Kidney epithelial cell (primary cell): ENCODE data around the gene CPEB3. TPM values are rescaled to one million over a fixed set of nuclear protein-coding genes. Genes with fewer than 3 reads are reported as not detected.

Experiments used
- DNase-seq: peaks from one replicate; pipeline ENCODE4 v3.0.0-alpha.2; 2010; ENCODE audit warnings: low read depth
- H3K27me3 ChIP-seq: 2 replicates; pipeline ENCODE4 v1.6.0; 2011; ENCODE audit warnings: low read length; ENCODE audit not compliant: control insufficient read depth, insufficient read depth
- H3K36me3 ChIP-seq: 2 replicates; pipeline ENCODE4 v1.5.1; 2011; ENCODE audit warnings: low read length; ENCODE audit not compliant: control insufficient read depth, insufficient read depth
- H3K4me3 ChIP-seq: 2 replicates; pipeline ENCODE4 v1.5.1; 2011; ENCODE audit warnings: low read depth, mild to moderate bottlenecking, control low read depth, low read length
- total RNA-seq: library from RNA; depleted of rRNA; stranded (reverse); fragments of >200 nt; gene quantifications from 2 replicates; pipeline ENCODE4 v1.2.3, GENCODE V29; 2015
- TF ChIP-seq, protein P1 (sequence below): IDR thresholded peaks from 2 replicates; pipeline ENCODE4 v1.5.1; 2011; ENCODE audit warnings: mild to moderate bottlenecking, moderate library complexity, low read length, control low read depth, inconsistent platforms; ENCODE audit not compliant: insufficient read depth, poor library complexity, severe bottlenecking

The CPEB3 gene
- total RNA-seq, 1 donor from 2014 or later, result 1.2 TPM

DNA sequence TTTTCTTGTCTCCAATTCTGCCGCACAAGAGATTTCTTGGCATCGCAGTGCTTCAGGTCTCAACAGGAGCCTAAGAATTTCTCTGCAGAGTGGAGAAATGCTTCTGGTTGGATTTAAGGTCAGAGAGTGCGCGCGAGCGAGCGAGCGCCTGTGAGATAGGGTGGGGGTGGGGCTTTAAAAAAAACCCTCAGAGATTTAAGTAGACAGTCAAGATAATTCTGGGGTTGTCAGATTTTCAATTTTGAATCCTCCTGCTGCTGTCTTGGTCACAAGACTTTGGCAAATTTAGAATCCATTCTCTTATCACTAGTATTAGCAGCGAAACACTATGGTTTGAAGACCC lies 49.7 kb downstream of the CPEB3 start:
- Histone ChIP-seq H3K27me3 (no peaks in the 10 kb centered on the region), H3K4me3 (peak overlapping the region; percentile 57), H3K36me3 (no peaks in the 10 kb centered on the region)
- no peak for DNase-seq
- TF ChIP-seq, protein P1, sequence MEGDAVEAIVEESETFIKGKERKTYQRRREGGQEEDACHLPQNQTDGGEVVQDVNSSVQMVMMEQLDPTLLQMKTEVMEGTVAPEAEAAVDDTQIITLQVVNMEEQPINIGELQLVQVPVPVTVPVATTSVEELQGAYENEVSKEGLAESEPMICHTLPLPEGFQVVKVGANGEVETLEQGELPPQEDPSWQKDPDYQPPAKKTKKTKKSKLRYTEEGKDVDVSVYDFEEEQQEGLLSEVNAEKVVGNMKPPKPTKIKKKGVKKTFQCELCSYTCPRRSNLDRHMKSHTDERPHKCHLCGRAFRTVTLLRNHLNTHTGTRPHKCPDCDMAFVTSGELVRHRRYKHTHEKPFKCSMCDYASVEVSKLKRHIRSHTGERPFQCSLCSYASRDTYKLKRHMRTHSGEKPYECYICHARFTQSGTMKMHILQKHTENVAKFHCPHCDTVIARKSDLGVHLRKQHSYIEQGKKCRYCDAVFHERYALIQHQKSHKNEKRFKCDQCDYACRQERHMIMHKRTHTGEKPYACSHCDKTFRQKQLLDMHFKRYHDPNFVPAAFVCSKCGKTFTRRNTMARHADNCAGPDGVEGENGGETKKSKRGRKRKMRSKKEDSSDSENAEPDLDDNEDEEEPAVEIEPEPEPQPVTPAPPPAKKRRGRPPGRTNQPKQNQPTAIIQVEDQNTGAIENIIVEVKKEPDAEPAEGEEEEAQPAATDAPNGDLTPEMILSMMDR, result no peak

DNA sequence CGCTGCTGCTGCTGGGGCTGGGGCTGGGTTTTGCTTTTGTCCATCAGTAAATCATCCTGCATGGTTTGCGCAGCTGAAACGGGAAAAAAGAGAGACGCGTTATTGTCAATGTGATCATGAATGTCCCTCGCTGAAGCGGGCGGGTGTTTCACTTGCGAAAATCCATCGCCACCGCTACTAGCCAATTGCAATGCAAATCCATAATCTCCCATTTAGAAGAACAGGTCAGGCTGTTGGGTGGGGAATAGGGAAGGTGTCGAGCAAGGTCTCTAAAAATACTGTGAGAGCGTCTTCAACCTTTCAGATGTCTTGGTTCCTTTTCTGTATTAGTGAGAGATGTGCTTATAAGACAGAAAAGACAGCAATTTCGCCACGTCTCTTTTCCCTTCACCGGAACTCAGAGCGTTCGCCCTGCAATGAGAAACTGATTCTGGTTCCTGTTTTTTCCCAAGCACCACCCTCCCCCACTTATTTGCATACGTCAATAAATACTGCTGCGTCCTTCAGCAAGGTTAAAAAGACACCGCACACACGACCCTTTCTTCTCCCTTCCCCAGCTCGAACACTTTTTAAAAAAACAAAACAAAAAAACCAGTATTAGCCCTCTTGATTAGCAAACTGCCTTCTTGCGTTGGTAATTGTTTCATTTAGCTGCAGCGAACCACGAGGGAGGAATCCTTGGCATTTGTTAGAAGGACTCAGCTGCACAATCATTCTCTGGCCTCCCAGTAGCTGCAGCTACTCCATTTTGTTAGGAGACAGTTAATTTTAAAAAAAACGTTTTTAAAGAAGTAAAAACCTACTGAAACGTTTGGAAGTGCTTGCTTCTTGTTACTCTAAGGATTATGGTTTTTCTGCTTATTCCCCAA lies 50.4 kb downstream of the CPEB3 start:
- Histone ChIP-seq H3K4me3 (peak overlapping the region; percentile 57), H3K36me3 (no peaks in the 10 kb centered on the region), H3K27me3 (no peaks in the 10 kb centered on the region)
- TF ChIP-seq, protein P1, result no peak
- DNase-seq, result no peak

DNA sequence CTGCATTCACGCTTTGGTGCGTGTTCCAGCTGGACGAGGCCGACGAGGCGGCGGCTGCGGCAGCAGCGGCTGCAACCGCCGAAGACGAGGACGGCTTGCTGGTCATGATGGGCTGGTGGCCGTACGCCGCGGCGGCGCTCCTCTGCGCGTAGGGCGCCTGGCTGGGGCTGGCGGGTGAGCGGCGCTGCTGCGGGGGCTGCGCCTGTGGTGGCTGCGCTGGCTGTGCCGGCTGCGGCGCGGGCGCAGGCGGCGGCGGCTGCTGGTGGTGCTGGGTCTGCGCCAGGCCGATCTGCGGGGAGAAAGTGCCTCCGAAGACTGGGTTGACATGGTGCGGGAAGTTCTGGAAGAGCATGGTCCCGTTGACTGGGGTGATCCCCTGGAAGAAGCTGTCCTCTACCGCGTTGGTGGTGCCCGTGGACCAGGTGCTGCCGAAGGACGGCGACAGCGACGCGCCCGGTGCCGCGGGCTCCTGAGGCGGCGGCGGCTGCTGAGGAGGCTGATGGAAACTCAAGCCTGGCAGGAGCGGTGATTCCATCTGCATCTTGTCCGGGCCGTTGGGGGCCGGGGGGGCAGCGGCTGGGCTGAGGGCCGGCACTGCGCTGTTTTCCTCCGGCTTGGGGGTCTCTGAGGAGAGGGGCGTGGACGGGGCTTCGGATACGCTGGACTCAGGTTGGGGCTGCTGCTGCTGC lies 51.1 kb downstream of the CPEB3 start:
- Histone ChIP-seq H3K4me3 (peak overlapping the region; percentile 57), H3K27me3 (no peaks in the 10 kb centered on the region), H3K36me3 (no peaks in the 10 kb centered on the region)
- no peak for DNase-seq
- TF ChIP-seq, protein P1, result no peak

DNA sequence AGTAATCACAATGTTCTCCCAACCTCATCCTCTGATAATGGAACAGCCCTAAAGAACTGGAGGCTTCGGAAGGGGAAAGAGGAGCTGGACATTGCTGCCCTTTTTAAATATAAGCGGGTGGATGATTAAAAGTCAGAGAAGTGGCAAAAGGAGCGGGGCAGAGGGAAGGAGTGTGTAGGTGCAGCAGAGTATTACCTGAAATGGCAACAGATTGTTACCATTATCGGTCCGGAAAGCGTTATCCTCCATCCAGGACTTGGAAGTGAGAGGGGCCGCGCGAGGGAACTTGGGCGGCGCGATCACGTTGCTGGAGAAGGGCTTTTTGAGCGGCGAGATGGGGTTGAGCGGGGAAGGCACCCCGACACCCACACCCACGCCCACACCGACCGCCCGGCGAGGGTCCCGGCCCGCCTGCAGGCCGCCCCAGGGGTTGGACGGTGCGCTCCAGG lies 51.7 kb downstream of the CPEB3 start:
- H3K36me3 ChIP-seq, result no peaks in the 10 kb centered on the region
- peak overlapping the region; percentile 57 for H3K4me3 ChIP-seq
- DNase-seq, result no peak
- no peaks in the 10 kb centered on the region for H3K27me3 ChIP-seq
- TF ChIP-seq, protein P1, result no peak

DNA sequence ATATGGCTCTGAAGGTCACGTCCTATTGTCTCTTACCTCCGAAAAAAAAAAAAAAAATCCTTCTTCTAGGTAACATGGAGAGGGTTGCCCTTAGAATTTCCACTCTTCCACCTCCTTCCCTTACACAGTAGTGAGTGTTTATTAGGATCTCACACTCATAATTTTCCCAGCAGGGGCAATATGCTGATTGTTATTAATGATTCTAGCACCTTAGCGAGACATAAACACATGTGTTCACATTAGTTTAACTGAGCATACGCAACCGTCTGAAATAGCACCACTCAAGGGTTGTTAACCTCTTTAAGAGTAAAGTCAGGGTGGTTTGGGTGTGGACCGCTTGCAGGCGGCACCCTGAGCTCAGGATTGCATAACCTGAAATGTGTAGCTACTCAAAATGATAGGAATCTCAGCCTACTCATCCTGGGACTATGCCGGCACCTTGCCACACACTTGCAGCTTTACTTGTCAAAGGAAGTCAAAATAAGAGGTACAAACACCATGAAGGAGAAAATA lies 52.2 kb downstream of the CPEB3 start:
- TF ChIP-seq, protein P1, result no peak
- no peaks in the 10 kb centered on the region for H3K36me3 ChIP-seq
- no peak for DNase-seq
- H3K27me3 ChIP-seq, result no peaks in the 10 kb centered on the region
- no peak overlapping the region for H3K4me3 ChIP-seq
